Ovary (tissue), 9 donors: ENCODE data around the gene CCDC148. TPM values are rescaled to one million over a fixed set of nuclear protein-coding genes. Genes with fewer than 3 reads are reported as not detected.
"Not testable (repeated sequence)": the region's sequence is repeated elsewhere in the genome, so short reads cannot be mapped to it uniquely, and the experiment has no call there.

ENCODE experiments used
- DNase-seq, 5 donors: peaks; one replicate each; pipeline ENCODE4 v3.0.0-alpha.2; 2019 to 2020
- H3K27ac ChIP-seq, 2 donors: fragments of 200-600 bp; one replicate each; pipeline versions ENCODE4 v1.5.1 to v1.8.0; 2019 to 2022
- H3K27me3 ChIP-seq: fragments of 200-600 bp; one replicate; pipeline ENCODE4 v1.8.0; 2022
- H3K36me3 ChIP-seq: fragments of 200-600 bp; sonication (generic); one replicate; pipeline ENCODE4 v1.5.1; 2019
- H3K4me1 ChIP-seq: one replicate; pipeline ENCODE4 v1.8.1; 2013; ENCODE audit warnings: mild to moderate bottlenecking, moderate library complexity; ENCODE audit not compliant: insufficient read depth
- H3K4me3 ChIP-seq: fragments of 200-600 bp; sonication (generic); one replicate; pipeline ENCODE4 v1.5.1; 2017
- H3K9me3 ChIP-seq, 2 donors: fragments of 200-600 bp in 1 of 2; sonication (generic) in 1 of 2; one replicate each; pipeline versions ENCODE4 v1.5.1 to v1.8.1; 2013 to 2019; ENCODE audit warnings: mild to moderate bottlenecking in 1 of 2, moderate library complexity in 1 of 2
- EP300 ChIP-seq: sonication (generic); formaldehyde crosslinking; IDR thresholded peaks from one replicate; pipeline ENCODE4 v1.6.1; 2017; ENCODE audit warnings: antibody characterized with exemption
- POLR2A ChIP-seq: fragments of 450-650 bp; IDR thresholded peaks from one replicate; pipeline ENCODE4 v1.6.1; 2017; ENCODE audit warnings: antibody characterized with exemption, mild to moderate bottlenecking, moderate library complexity
- WGBS, 3 donors: extraction: QIAGEN DNeasy Blood & Tissue Kit in 1 of 3; methylation state at CpG; one replicate each; pipeline versions ENCODE4 v1.1.5 to v1.1.7; 2013 to 2017; 5-methylcytosine and 5-hydroxymethylcytosine counted together
- intact Hi-C, 4 donors: fragments of 100-400 bp; cut with DNase I; formaldehyde crosslinking; loops; one replicate each; pipeline versions ENCODE4 v1.11.0 to v1.15.1; 2022 to 2023
- polyA plus RNA-seq, 2 donors: library from polyadenylated mRNA; stranded (reverse); fragments of 200-250 nt in 1 of 2; fragments of 350-450 nt in 1 of 2; fragmentation: Illumina TruSeq in 1 of 2; extraction: RNeasy Lipid Tissue Mini Kit (QIAGEN cat#74804) in 1 of 2; gene quantifications; one replicate each; pipeline ENCODE4 v1.2.3, GENCODE V29; 2013 to 2014
- total RNA-seq, 7 donors: library from RNA; depleted of rRNA in 2 of 7; stranded (reverse); fragments of >200 nt in 2 of 7; fragmentation: NEBNext Ultra II Directional in 3 of 7; extraction: Animal tissue kit (Norgen Biotek cat#: 25700) in 3 of 7; gene quantifications; one replicate each; pipeline versions ENCODE4 v1.1.0 to v1.2.4, GENCODE V29; 2016 to 2023
- TF ChIP-seq, protein P1 (sequence below), 3 donors: fragments of 450-650 bp in 2 of 3; fragments of 200-600 bp in 1 of 3; IDR thresholded peaks; one replicate each; pipeline versions ENCODE4 v1.5.1 to v1.8.0; 2016 to 2022; ENCODE audit warnings: antibody characterized with exemption in 3 of 3, mild to moderate bottlenecking in 1 of 3
- donor health status: DM: no; HTN: no; CAD: no; lungs with moderate emphysema.
- donor health status: DM: no; HTN: no; CAD: no.
- donor health status: Bipolar disorder and iron deficiency.
- donor health status: DM: yes; HTN: yes; CAD: no.
- donor health status: DM: no; HTN: no; CAD: no.
- donor health status: DM: yes; HTN: yes; CAD: no.

CCDC148 gene
- total and polyA plus RNA-seq, 9 donors = 0.80 to 6.6 (median 3.5) TPM

- Histone ChIP-seq H3K36me3 (no peaks in the 10 kb centered on the region), H3K27me3 (no peaks in the 10 kb centered on the region), H3K4me1 (peaks cover 4% of the 10 kb centered on the region), H3K9me3 (no peaks in the 10 kb centered on the region), H3K27ac (no peak overlapping the region), H3K4me3 (no peak overlapping the region)
- TF ChIP-seq, protein P1, sequence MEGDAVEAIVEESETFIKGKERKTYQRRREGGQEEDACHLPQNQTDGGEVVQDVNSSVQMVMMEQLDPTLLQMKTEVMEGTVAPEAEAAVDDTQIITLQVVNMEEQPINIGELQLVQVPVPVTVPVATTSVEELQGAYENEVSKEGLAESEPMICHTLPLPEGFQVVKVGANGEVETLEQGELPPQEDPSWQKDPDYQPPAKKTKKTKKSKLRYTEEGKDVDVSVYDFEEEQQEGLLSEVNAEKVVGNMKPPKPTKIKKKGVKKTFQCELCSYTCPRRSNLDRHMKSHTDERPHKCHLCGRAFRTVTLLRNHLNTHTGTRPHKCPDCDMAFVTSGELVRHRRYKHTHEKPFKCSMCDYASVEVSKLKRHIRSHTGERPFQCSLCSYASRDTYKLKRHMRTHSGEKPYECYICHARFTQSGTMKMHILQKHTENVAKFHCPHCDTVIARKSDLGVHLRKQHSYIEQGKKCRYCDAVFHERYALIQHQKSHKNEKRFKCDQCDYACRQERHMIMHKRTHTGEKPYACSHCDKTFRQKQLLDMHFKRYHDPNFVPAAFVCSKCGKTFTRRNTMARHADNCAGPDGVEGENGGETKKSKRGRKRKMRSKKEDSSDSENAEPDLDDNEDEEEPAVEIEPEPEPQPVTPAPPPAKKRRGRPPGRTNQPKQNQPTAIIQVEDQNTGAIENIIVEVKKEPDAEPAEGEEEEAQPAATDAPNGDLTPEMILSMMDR (IDR thresholded peaks at IDR 0.05) = no peak
- no peak for TF ChIP-seq EP300
- no peak for TF ChIP-seq POLR2A
- DNase-seq = no peak
- WGBS, 3 donors = 88 to 92% (median 90%) methylated on average over 8 of the region's 8 CpGs
- intact Hi-C loops = no loop called here
Observed at GRCh38 chr2:158473719-158474392, 17.3 kb upstream of the CCDC148 start.

DNA sequence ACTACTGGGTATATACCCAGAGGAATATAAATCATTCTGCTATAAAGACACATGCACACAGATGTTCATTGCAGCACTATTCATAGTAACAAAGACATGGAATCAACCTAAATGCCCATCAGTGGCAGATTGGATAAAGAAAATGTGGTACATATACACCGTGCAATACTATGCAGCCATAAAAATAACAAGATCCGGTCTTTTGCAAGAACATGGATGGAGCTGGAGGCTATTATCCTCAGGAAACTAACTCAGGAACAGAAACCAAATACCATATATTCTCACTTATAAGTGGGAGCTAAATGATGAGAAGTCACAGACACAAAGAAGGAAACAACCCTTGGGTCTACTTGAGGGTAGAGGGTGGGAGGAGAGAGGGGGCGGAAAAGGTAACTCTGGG is 16.7 kb upstream of the CCDC148 start:
- H3K4me3 ChIP-seq, H3K36me3 ChIP-seq, H3K9me3 ChIP-seq, H3K27ac ChIP-seq, DNase-seq, H3K4me1 ChIP-seq, H3K27me3 ChIP-seq, intact Hi-C loops: not testable (repeated sequence)
- 97 to 99% (median 97%) methylated on average over 3 of the region's 3 CpGs for WGBS, 3 donors

DNA sequence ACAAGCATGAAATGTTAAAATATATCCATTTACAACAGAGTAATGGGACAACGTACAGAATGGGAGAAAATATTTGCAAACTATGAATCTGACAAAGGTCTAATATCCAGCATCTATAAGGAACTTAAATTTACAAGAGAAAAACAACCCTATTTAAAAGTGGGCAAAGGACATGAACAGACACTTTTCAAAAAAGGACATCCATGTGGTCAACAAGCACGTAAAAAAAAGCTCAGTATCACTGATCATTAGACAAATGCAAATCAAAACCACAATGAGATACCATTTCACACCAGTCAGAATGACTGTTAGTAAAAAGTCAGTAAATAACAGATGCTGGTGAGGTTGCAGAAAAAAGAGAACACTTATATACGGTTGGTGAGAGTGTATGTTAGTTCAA is 16.3 kb upstream of the CCDC148 start:
- DNase-seq, intact Hi-C loops, H3K27me3 ChIP-seq, H3K4me3 ChIP-seq, H3K9me3 ChIP-seq, H3K27ac ChIP-seq, H3K4me1 ChIP-seq, H3K36me3 ChIP-seq: not testable (repeated sequence)
- WGBS, 3 donors = 94 to 99% (median 99%) methylated on average over 3 of the region's 3 CpGs

DNA sequence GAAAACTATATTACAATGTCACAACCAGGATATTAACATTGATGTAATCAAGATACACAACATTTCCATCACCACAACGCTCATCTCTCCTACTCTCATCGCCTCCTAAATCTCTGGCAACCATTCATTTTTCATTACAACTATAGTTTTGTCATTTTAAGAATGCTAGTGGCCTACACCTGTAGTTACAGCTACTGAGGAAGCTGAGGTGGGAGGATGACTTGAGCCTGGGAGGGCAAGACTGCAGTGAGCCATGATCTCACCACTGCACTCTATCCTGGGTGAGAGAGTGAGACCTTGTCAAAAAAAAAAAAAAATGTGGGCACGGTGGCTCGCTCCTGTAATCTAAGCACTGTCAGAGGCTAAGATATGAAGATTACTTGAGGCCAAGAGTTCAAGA is 10.7 kb upstream of the CCDC148 start:
- Histone ChIP-seq H3K36me3 (no peaks in the 10 kb centered on the region), H3K27ac (no peak overlapping the region), H3K4me1 (peaks cover 1% of the 10 kb centered on the region), H3K9me3 (no peaks in the 10 kb centered on the region), H3K27me3 (no peaks in the 10 kb centered on the region), H3K4me3 (no peak overlapping the region)
- no peak for DNase-seq
- intact Hi-C loops = no loop called here
- TF ChIP-seq, protein P1 (IDR thresholded peaks at IDR 0.05) = no peak
- TF ChIP-seq POLR2A = no peak
- WGBS, 3 donors = 96 to 98% (median 97%) methylated on average over 4 of the region's 4 CpGs

- WGBS, 3 donors = 74 to 77% (median 76%) methylated on average over 4 of the region's 4 CpGs
- no peaks in the 10 kb centered on the region for H3K36me3 ChIP-seq
- no peaks in the 10 kb centered on the region for H3K9me3 ChIP-seq
- H3K27ac ChIP-seq = no peak overlapping the region
- DNase-seq = no peak
- no peak overlapping the region for H3K4me3 ChIP-seq
- peaks cover 2% of the 10 kb centered on the region for H3K4me1 ChIP-seq
- TF ChIP-seq EP300 (no peak), POLR2A (no peak)
- TF ChIP-seq, protein P1 (IDR thresholded peaks at IDR 0.05) = no peak
- intact Hi-C loops = no loop called here
- no peaks in the 10 kb centered on the region for H3K27me3 ChIP-seq
Observed at GRCh38 chr2:158464426-158465281, 8.1 kb upstream of the CCDC148 start.
